PFSK-1 (cell line): ENCODE results near the gene MSH3.

Experiments
- FOXP2 ChIP-seq: optimal IDR thresholded peaks from 2 replicates; pipeline ENCODE3; 2011; ENCODE audit warnings: borderline replicate concordance, control low read depth, inconsistent platforms; ENCODE audit not compliant: insufficient read depth; ENCODE audit errors: extremely low read length, extremely low read depth
- POLR2AphosphoS5 ChIP-seq: IDR thresholded peaks from 2 replicates; pipeline ENCODE4 v1.6.1; 2012; ENCODE audit warnings: low read depth, mild to moderate bottlenecking, control low read depth, low read length, moderate library complexity
- REST ChIP-seq, 2 experiments: IDR thresholded peaks; 2 replicates each; pipeline versions ENCODE4 v1.6.1 to v1.8.0; 2011 to 2012; ENCODE audit warnings: low read depth in 2 of 2, low read length in 2 of 2, control low read depth in 1 of 2, inconsistent platforms in 1 of 2, mild to moderate bottlenecking in 1 of 2, moderate library complexity in 1 of 2; ENCODE audit not compliant: insufficient read depth in 1 of 2
- SIN3A ChIP-seq: IDR thresholded peaks from 2 replicates; pipeline ENCODE4 v1.6.1; 2012; ENCODE audit warnings: mild to moderate bottlenecking, low read length, moderate library complexity, borderline replicate concordance; ENCODE audit not compliant: insufficient read depth
- TAF1 ChIP-seq: IDR thresholded peaks from 2 replicates; pipeline ENCODE4 v1.6.1; 2012; ENCODE audit warnings: low read length, control low read depth, borderline replicate concordance; ENCODE audit not compliant: insufficient read depth

The MSH3 gene

DNA sequence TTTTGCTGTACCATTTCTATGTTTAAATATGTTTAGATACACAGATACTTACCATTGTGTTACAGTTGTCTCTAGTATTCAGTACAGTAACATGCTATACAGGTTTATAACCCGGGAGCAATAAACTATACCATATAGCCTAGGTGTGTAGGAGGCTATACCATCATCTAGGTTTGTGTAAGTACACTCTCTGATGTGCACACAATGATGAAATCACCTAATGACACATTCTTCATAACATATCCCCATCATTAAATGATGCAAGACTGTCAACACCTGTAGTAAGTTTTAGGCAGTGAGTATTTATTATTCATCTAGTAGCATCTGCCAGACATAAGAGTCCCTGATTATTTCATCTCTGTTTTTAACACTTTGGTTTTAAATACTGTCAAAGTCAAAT lies 7.7 kb downstream of the MSH3 start:
- no peak for TF ChIP-seq FOXP2
- no peak for TF ChIP-seq REST (IDR thresholded peaks at IDR 0.05; ENCODE audit: insufficient read depth in 1 of 2, low read depth in 2 of 2, low read length in 2 of 2)
- no peak for TF ChIP-seq TAF1
- TF ChIP-seq SIN3A = no peak
- no peak for TF ChIP-seq POLR2AphosphoS5

GRCh38 chr5:80665057-80665456 lies 10.6 kb downstream of the MSH3 start:
- TF ChIP-seq TAF1 = no peak
- TF ChIP-seq POLR2AphosphoS5 = no peak
- no peak for TF ChIP-seq SIN3A
- TF ChIP-seq REST (IDR thresholded peaks at IDR 0.05; ENCODE audit: insufficient read depth in 1 of 2, low read depth in 2 of 2, low read length in 2 of 2) = no peak
- no peak for TF ChIP-seq FOXP2

GRCh38 chr5:80667384-80667783 lies 12.9 kb downstream of the MSH3 start:
- TF ChIP-seq SIN3A = no peak
- TF ChIP-seq POLR2AphosphoS5 = no peak
- TF ChIP-seq FOXP2 = no peak
- no peak for TF ChIP-seq TAF1
- no peak for TF ChIP-seq REST (IDR thresholded peaks at IDR 0.05; ENCODE audit: insufficient read depth in 1 of 2, low read depth in 2 of 2, low read length in 2 of 2)

GRCh38 chr5:80668016-80668969 lies 13.8 kb downstream of the MSH3 start:
- TF ChIP-seq SIN3A (no peak), FOXP2 (no peak)

- TF ChIP-seq REST (IDR thresholded peaks at IDR 0.05; ENCODE audit: insufficient read depth in 1 of 2, low read depth in 2 of 2, low read length in 2 of 2) (no peak), SIN3A (no peak), FOXP2 (no peak), POLR2AphosphoS5 (no peak), TAF1 (no peak)
These were observed 17.8 kb downstream of the MSH3 start for GRCh38 chr5:80672140-80672736.
